Kidney epithelial cell (primary cell): Measurements from ENCODE around the gene RNF208. TPM values are rescaled to one million over a fixed set of nuclear protein-coding genes. Genes with fewer than 3 reads are reported as not detected.

Experiments
- DNase-seq: peaks from one replicate; pipeline ENCODE4 v3.0.0-alpha.2; 2010; ENCODE audit warnings: low read depth
- H3K27me3 ChIP-seq: 2 replicates; pipeline ENCODE4 v1.6.0; 2011; ENCODE audit warnings: low read length; ENCODE audit not compliant: control insufficient read depth, insufficient read depth
- H3K36me3 ChIP-seq: 2 replicates; pipeline ENCODE4 v1.5.1; 2011; ENCODE audit warnings: low read length; ENCODE audit not compliant: control insufficient read depth, insufficient read depth
- H3K4me3 ChIP-seq: 2 replicates; pipeline ENCODE4 v1.5.1; 2011; ENCODE audit warnings: low read depth, mild to moderate bottlenecking, control low read depth, low read length
- CTCF ChIP-seq: IDR thresholded peaks from 2 replicates; pipeline ENCODE4 v1.5.1; 2011; ENCODE audit warnings: mild to moderate bottlenecking, moderate library complexity, low read length, control low read depth, inconsistent platforms; ENCODE audit not compliant: insufficient read depth, poor library complexity, severe bottlenecking
- total RNA-seq: library from RNA; depleted of rRNA; stranded (reverse); fragments of >200 nt; gene quantifications from 2 replicates; pipeline ENCODE4 v1.2.3, GENCODE V29; 2015

Gene RNF208
- total RNA-seq, 1 donor from 2014 or later = 4.2 TPM

GRCh38 chr9:137194909-137195308 lies 27.1 kb downstream of the RNF208 start:
- Histone ChIP-seq H3K36me3 (no peaks in the 10 kb centered on the region), H3K27me3 (no peaks in the 10 kb centered on the region), H3K4me3 (no peak overlapping the region)
- TF ChIP-seq CTCF = no peak
- DNase-seq = no peak

GRCh38 chr9:137194388-137194787 lies 27.7 kb downstream of the RNF208 start:
- Histone ChIP-seq H3K36me3 (no peaks in the 10 kb centered on the region), H3K4me3 (no peak overlapping the region), H3K27me3 (no peaks in the 10 kb centered on the region)
- TF ChIP-seq CTCF = no peak
- DNase-seq = no peak

- no peak for TF ChIP-seq CTCF
- H3K4me3 ChIP-seq = no peak overlapping the region
- no peaks in the 10 kb centered on the region for H3K27me3 ChIP-seq
- no peak for DNase-seq
- H3K36me3 ChIP-seq = no peaks in the 10 kb centered on the region
Measured at GRCh38 chr9:137193771-137194170, 28.3 kb downstream of the RNF208 start.

GRCh38 chr9:137192859-137193258 lies 29.2 kb downstream of the RNF208 start:
- no peak overlapping the region for H3K4me3 ChIP-seq
- no peak for TF ChIP-seq CTCF
- no peaks in the 10 kb centered on the region for H3K36me3 ChIP-seq
- no peaks in the 10 kb centered on the region for H3K27me3 ChIP-seq
- DNase-seq = no peak

- TF ChIP-seq CTCF = no peak
- DNase-seq = no peak
- no peak overlapping the region for H3K4me3 ChIP-seq
- no peaks in the 10 kb centered on the region for H3K27me3 ChIP-seq
- no peaks in the 10 kb centered on the region for H3K36me3 ChIP-seq
Measured at GRCh38 chr9:137192448-137192780, 29.6 kb downstream of the RNF208 start.

- TF ChIP-seq CTCF = no peak
- no peak for DNase-seq
- H3K27me3 ChIP-seq = no peaks in the 10 kb centered on the region
- H3K36me3 ChIP-seq = no peaks in the 10 kb centered on the region
- no peak overlapping the region for H3K4me3 ChIP-seq
Measured at GRCh38 chr9:137191691-137192447, 30.2 kb downstream of the RNF208 start.
